HL-60 (cell line): ENCODE results near the gene TIPIN.

Source experiments
- DNase-seq, 2 experiments: peaks; one replicate each; pipeline ENCODE4 v3.0.0-alpha.2; 2010 to 2020; ENCODE audit warnings: low read depth in 1 of 2, low spot score in 1 of 2
- H3K27ac ChIP-seq: fragments of 250-450 bp; sonication (Bioruptor Pico); replicated peaks from 2 replicates; pipeline ENCODE4 v1.5.1; 2020; ENCODE audit warnings: mild to moderate bottlenecking, moderate library complexity
- H3K27me3 ChIP-seq: fragments of 250-450 bp; sonication (Bioruptor Pico); 2 replicates; pipeline ENCODE4 v1.5.1; 2021; ENCODE audit warnings: mild to moderate bottlenecking, moderate library complexity; ENCODE audit not compliant: insufficient read depth, poor library complexity, severe bottlenecking
- H3K4me3 ChIP-seq: replicated peaks from 2 replicates; pipeline ENCODE4 v1.5.1; 2011; ENCODE audit warnings: mild to moderate bottlenecking, control low read depth, low read length; ENCODE audit not compliant: insufficient read depth
- GABPA ChIP-seq: IDR thresholded peaks from 2 replicates; pipeline ENCODE4 v1.6.1; 2012; ENCODE audit warnings: low read depth
- POLR2AphosphoS5 ChIP-seq: IDR thresholded peaks from 2 replicates; pipeline ENCODE4 v1.6.1; 2012; ENCODE audit warnings: low read depth
- SPI1 ChIP-seq: IDR thresholded peaks from 2 replicates; pipeline ENCODE4 v1.6.1; 2012; ENCODE audit warnings: low read depth, mild to moderate bottlenecking, borderline replicate concordance
- TF ChIP-seq, protein P1 (sequence below): IDR thresholded peaks from 2 replicates; pipeline ENCODE4 v1.6.1; 2012; ENCODE audit warnings: low read depth; ENCODE audit not compliant: insufficient replicate concordance
- TF ChIP-seq, protein P2 (sequence below): IDR thresholded peaks from one replicate; pipeline ENCODE4 v1.5.1; 2011; ENCODE audit warnings: low read length, control low read depth, inconsistent platforms; ENCODE audit not compliant: insufficient read depth

The TIPIN gene

DNA sequence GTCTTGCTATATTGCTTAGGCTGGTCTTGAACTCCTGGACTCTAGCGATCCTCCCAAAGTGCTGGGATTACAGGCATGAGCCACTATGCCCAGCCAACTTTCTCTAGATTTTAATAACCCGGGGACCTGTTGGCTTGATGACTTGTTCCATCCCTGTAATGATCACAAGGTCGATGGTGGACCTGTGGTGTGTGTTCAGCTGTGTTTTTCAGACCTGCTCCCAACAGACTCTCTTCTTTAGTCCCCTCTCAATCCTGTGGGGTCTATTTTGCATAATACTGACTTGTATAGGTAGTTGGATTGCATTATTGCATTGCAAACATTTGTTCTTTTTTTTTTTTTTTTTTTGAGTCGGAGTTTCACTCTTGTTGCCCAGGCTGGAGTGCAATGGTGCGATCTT, 32.1 kb upstream of the TIPIN start:
- Histone ChIP-seq H3K27me3 (no peaks in the 10 kb centered on the region), H3K4me3 (no peak overlapping the region), H3K27ac (no peak overlapping the region)
- DNase-seq, result no peak
- TF ChIP-seq, protein P1, sequence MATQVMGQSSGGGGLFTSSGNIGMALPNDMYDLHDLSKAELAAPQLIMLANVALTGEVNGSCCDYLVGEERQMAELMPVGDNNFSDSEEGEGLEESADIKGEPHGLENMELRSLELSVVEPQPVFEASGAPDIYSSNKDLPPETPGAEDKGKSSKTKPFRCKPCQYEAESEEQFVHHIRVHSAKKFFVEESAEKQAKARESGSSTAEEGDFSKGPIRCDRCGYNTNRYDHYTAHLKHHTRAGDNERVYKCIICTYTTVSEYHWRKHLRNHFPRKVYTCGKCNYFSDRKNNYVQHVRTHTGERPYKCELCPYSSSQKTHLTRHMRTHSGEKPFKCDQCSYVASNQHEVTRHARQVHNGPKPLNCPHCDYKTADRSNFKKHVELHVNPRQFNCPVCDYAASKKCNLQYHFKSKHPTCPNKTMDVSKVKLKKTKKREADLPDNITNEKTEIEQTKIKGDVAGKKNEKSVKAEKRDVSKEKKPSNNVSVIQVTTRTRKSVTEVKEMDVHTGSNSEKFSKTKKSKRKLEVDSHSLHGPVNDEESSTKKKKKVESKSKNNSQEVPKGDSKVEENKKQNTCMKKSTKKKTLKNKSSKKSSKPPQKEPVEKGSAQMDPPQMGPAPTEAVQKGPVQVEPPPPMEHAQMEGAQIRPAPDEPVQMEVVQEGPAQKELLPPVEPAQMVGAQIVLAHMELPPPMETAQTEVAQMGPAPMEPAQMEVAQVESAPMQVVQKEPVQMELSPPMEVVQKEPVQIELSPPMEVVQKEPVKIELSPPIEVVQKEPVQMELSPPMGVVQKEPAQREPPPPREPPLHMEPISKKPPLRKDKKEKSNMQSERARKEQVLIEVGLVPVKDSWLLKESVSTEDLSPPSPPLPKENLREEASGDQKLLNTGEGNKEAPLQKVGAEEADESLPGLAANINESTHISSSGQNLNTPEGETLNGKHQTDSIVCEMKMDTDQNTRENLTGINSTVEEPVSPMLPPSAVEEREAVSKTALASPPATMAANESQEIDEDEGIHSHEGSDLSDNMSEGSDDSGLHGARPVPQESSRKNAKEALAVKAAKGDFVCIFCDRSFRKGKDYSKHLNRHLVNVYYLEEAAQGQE, result no peak
- TF ChIP-seq, protein P2, sequence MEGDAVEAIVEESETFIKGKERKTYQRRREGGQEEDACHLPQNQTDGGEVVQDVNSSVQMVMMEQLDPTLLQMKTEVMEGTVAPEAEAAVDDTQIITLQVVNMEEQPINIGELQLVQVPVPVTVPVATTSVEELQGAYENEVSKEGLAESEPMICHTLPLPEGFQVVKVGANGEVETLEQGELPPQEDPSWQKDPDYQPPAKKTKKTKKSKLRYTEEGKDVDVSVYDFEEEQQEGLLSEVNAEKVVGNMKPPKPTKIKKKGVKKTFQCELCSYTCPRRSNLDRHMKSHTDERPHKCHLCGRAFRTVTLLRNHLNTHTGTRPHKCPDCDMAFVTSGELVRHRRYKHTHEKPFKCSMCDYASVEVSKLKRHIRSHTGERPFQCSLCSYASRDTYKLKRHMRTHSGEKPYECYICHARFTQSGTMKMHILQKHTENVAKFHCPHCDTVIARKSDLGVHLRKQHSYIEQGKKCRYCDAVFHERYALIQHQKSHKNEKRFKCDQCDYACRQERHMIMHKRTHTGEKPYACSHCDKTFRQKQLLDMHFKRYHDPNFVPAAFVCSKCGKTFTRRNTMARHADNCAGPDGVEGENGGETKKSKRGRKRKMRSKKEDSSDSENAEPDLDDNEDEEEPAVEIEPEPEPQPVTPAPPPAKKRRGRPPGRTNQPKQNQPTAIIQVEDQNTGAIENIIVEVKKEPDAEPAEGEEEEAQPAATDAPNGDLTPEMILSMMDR, result no peak
- no peak for TF ChIP-seq SPI1
- TF ChIP-seq POLR2AphosphoS5, result no peak
- TF ChIP-seq GABPA, result no peak

DNA sequence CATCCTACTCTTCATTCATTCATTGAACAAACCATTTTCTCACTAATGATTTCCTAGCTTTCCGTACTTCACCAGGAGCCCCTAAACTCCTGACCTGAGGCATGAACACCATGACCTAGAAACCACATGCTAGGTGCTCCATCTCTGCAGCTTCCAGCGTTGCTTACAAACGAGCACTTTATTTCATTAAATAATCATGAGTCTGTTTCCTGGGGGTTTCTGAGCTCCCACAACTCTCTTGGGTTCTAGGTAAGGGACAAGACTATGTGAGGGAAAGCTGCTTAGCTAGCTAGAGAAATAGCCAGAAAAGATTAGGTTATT, 31.5 kb upstream of the TIPIN start:
- no peaks in the 10 kb centered on the region for H3K27me3 ChIP-seq
- H3K4me3 ChIP-seq, result peak overlapping the region; percentile 81
- DNase-seq, result no peak
- H3K27ac ChIP-seq, result no peak overlapping the region
- TF ChIP-seq, protein P1, result no peak
- no peak for TF ChIP-seq GABPA
- TF ChIP-seq, protein P2, result no peak
- TF ChIP-seq SPI1, result no peak
- TF ChIP-seq POLR2AphosphoS5, result no peak

DNA sequence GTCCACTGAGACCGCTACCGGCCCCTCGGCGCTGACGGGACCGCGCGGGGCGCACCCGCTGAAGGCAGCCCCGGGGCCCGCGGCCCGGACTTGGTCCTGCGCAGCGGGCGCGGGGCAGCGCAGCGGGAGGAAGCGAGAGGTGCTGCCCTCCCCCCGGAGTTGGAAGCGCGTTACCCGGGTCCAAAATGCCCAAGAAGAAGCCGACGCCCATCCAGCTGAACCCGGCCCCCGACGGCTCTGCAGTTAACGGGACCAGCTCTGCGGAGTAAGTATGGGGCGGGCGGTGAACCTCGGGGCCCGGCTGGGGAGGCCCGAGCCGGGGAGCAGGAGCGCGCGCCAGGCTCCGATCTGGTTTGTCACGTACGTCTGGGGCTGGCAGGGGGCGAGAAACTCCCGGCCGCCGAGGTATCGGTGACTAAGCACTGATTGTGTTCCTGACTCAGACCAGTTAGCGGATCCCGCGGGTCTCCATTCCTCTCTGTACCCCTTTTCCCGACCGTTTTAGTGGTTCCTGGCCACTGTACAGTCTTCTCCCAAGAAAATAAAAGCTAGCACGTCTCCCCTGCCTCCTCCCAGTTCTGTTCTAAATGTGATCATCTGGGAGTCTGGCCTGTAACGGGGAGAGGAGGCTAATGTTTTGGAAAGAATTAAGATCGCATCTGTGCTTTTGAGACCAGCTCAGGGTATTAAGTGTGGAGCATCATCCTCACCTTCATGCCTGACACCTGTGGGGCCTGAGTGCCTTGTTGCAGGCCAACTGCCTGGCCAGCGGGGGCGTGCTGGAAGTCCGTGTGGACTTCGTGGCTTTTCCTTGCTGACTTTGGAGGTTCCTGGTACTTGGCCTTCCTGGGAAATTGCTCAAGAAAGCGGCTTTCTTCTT, 30.9 kb upstream of the TIPIN start:
- DNase-seq, result peak in 1 of 2 experiments; percentile 47
- Histone ChIP-seq H3K27ac (peak overlapping the region; percentile 75), H3K27me3 (no peaks in the 10 kb centered on the region), H3K4me3 (peak overlapping the region; percentile 81)
- TF ChIP-seq, protein P2, result no peak
- TF ChIP-seq, protein P1, result no peak
- TF ChIP-seq GABPA (no peak), POLR2AphosphoS5 (no peak), SPI1 (no peak)
